LNCAP (cell line): ENCODE results near the gene CNNM2.

Experiments
- CTCF ChIP-seq: fragments of 450-650 bp; IDR thresholded peaks from 2 replicates; pipeline ENCODE4 v1.5.1; 2017; ENCODE audit warnings: mild to moderate bottlenecking

Gene CNNM2

GRCh38 chr10:102880256-102880655 is 37.8 kb upstream of the CNNM2 start:
- no peak for TF ChIP-seq CTCF

- TF ChIP-seq CTCF, result no peak
Observed at GRCh38 chr10:102888048-102888447, 30.0 kb upstream of the CNNM2 start.

- TF ChIP-seq CTCF, result no peak
Observed at GRCh38 chr10:102894466-102895213, 23.5 kb upstream of the CNNM2 start.

- no peak for TF ChIP-seq CTCF
Observed at GRCh38 chr10:102900006-102900405, 18.1 kb upstream of the CNNM2 start.

GRCh38 chr10:102904346-102904745 is 13.7 kb upstream of the CNNM2 start:
- no peak for TF ChIP-seq CTCF

- TF ChIP-seq CTCF, result no peak
Observed at GRCh38 chr10:102906507-102906906, 11.6 kb upstream of the CNNM2 start.

GRCh38 chr10:102914781-102915180 is 3.3 kb upstream of the CNNM2 start:
- TF ChIP-seq CTCF, result no peak

- no peak for TF ChIP-seq CTCF
Observed at GRCh38 chr10:102916173-102916572, 1.9 kb upstream of the CNNM2 start.
